RWPE2 (cell line): ENCODE measurements around the gene JUND.

Source experiments
- ATAC-seq: fragments of 200-7000 bp; cut with Tn5 transposase; 3 replicates; pipeline ENCODE4 v1.9.1; 2021; ENCODE audit warnings: low read depth
- DNase-seq: peaks from one replicate; pipeline ENCODE4 v3.0.0-alpha.2; 2020; ENCODE audit warnings: low spot score
- H3K27ac ChIP-seq: fragments of 450-650 bp; 2 replicates; pipeline ENCODE4 v1.5.1; 2017; ENCODE audit warnings: mild to moderate bottlenecking; ENCODE audit not compliant: poor library complexity, severe bottlenecking
- H3K27me3 ChIP-seq: fragments of 250-450 bp; sonication (Bioruptor Pico); 2 replicates; pipeline ENCODE4 v1.5.1; 2021; ENCODE audit warnings: mild to moderate bottlenecking, moderate library complexity; ENCODE audit not compliant: insufficient read depth, poor library complexity, severe bottlenecking
- H3K36me3 ChIP-seq: fragments of 250-450 bp; sonication (Bioruptor Pico); 2 replicates; pipeline ENCODE4 v1.5.1; 2020; ENCODE audit warnings: low read depth, mild to moderate bottlenecking, moderate library complexity
- H3K4me1 ChIP-seq: fragments of 250-450 bp; sonication (Bioruptor Pico); 2 replicates; pipeline ENCODE4 v1.5.1; 2021; ENCODE audit warnings: mild to moderate bottlenecking, moderate library complexity; ENCODE audit not compliant: insufficient read depth, poor library complexity, severe bottlenecking
- H3K4me3 ChIP-seq: fragments of 250-450 bp; sonication (Bioruptor Pico); 2 replicates; pipeline ENCODE4 v1.5.1; 2021; ENCODE audit warnings: mild to moderate bottlenecking, moderate library complexity; ENCODE audit not compliant: severe bottlenecking
- H3K9me3 ChIP-seq: fragments of 250-450 bp; sonication (Bioruptor Pico); 2 replicates; pipeline ENCODE4 v1.5.1; 2021; ENCODE audit warnings: mild to moderate bottlenecking, moderate library complexity; ENCODE audit not compliant: severe bottlenecking
- TF ChIP-seq, protein P1 (sequence below): fragments of 450-650 bp; IDR thresholded peaks from one replicate; pipeline ENCODE4 v1.5.1; 2017; ENCODE audit warnings: mild to moderate bottlenecking, moderate library complexity; ENCODE audit not compliant: poor library complexity, severe bottlenecking

The JUND gene

DNA sequence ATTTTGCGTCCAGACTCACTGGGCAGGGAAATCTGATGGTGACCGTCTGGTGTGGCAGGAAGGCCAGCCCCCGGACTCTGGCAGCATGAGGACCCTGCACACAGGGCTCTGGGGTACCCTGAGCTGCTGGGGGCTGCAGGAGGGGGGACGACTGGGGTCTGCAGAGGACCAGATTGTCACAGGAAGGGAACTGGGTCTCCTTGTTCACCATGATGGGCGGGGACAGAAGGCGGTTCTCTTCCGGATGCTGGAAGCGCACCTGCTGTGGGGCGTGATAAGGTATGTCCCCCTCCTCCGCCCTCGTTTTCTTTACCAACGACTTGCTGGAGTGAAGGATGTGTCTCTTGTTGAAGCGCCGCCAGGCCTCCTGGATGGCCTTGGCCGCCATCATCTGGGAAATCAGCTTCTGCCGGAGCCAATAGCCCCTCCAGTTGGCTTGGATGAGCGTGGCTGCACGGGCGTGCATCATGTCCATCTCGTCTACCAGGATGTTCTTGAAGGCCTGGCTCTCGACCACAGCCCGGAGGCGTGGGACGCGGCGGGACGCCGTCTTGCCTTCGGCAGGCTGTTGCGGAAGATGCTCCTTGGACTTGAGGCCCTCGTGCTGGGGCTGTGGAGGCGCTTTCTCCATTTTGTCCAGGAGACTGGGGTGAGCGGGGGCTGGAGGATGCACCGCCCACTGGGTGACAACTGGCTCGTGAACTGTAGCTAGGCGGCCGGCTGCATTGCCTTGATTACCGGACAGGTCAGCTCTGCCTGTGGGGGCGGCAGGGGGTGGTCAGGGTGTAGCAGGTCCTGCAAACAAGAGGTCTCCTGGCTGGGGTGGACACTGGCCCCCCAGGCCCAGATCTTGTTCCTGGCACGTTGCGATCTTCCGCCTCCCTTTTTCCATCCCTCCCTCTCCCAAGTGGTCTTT is 14.4 kb downstream of the JUND start:
- no peak for ATAC-seq
- DNase-seq: no peak
- no peak overlapping the region for H3K4me3 ChIP-seq
- H3K27ac ChIP-seq: no peak overlapping the region
- H3K4me1 ChIP-seq: no peaks in the 10 kb centered on the region
- H3K36me3 ChIP-seq: no peaks in the 10 kb centered on the region
- H3K9me3 ChIP-seq: no peaks in the 10 kb centered on the region
- TF ChIP-seq, protein P1, sequence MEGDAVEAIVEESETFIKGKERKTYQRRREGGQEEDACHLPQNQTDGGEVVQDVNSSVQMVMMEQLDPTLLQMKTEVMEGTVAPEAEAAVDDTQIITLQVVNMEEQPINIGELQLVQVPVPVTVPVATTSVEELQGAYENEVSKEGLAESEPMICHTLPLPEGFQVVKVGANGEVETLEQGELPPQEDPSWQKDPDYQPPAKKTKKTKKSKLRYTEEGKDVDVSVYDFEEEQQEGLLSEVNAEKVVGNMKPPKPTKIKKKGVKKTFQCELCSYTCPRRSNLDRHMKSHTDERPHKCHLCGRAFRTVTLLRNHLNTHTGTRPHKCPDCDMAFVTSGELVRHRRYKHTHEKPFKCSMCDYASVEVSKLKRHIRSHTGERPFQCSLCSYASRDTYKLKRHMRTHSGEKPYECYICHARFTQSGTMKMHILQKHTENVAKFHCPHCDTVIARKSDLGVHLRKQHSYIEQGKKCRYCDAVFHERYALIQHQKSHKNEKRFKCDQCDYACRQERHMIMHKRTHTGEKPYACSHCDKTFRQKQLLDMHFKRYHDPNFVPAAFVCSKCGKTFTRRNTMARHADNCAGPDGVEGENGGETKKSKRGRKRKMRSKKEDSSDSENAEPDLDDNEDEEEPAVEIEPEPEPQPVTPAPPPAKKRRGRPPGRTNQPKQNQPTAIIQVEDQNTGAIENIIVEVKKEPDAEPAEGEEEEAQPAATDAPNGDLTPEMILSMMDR: no peak
- H3K27me3 ChIP-seq: no peaks in the 10 kb centered on the region

DNA sequence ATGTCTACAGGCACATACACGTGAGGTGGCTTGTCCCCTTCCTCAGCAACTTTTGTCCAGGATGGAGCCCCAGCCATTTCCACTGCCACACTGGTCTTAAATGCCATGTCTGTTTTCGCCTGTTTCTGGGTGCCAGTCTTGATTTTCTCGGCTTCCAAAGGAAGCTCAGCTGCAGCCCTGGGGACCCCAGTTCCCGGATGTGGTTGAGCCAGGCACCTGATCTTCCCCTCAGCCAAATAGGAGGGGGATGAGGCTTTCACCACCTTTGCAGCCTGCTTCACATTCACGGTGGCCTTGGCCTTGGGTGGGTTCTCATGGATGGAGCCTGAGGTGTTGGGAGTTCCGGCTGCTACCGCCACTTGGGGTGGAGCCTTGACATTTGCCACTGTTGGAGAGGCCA is 15.8 kb downstream of the JUND start:
- ATAC-seq (no peak), DNase-seq (no peak)
- H3K27ac ChIP-seq: no peak overlapping the region

DNA sequence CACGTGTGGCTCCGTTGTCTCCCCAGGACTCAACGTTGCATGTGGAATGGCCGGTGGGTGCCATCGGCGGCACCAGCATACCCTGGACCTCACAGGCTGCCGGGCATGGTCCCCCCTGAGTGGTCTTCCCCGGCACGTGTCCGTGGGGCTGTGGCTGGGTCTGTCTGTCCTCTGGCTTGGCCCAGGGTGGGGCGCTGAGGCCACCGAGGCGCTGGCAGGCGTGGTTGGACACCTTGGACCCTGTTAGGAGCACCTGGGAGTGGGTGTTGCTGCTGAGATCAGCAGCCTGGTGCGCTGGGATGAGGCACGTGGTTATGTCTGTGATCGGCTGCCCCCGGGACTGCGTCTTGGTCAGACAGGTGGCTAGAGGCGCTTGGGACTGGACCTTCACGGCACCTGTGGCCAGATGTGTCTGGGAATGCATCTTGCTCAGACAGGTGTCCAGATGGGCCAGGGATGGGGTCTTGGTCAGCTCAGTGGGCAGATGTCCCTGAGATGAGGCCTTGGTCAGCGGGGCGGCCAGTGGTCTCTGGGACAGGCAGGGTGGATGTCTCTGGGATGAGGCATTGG is 16.4 kb downstream of the JUND start:
- no peak overlapping the region for H3K4me3 ChIP-seq
- TF ChIP-seq, protein P1: no peak
- H3K27ac ChIP-seq: no peak overlapping the region
- no peaks in the 10 kb centered on the region for H3K27me3 ChIP-seq
- no peaks in the 10 kb centered on the region for H3K9me3 ChIP-seq
- DNase-seq: no peak
- H3K4me1 ChIP-seq: no peaks in the 10 kb centered on the region
- ATAC-seq: no peak
- no peaks in the 10 kb centered on the region for H3K36me3 ChIP-seq

More for the DNA sequence above, 15.8 kb downstream of the JUND start:
- Histone ChIP-seq H3K9me3 (no peaks in the 10 kb centered on the region), H3K36me3 (no peaks in the 10 kb centered on the region), H3K4me3 (no peak overlapping the region), H3K4me1 (no peaks in the 10 kb centered on the region), H3K27me3 (no peaks in the 10 kb centered on the region)
- TF ChIP-seq, protein P1: no peak

DNA sequence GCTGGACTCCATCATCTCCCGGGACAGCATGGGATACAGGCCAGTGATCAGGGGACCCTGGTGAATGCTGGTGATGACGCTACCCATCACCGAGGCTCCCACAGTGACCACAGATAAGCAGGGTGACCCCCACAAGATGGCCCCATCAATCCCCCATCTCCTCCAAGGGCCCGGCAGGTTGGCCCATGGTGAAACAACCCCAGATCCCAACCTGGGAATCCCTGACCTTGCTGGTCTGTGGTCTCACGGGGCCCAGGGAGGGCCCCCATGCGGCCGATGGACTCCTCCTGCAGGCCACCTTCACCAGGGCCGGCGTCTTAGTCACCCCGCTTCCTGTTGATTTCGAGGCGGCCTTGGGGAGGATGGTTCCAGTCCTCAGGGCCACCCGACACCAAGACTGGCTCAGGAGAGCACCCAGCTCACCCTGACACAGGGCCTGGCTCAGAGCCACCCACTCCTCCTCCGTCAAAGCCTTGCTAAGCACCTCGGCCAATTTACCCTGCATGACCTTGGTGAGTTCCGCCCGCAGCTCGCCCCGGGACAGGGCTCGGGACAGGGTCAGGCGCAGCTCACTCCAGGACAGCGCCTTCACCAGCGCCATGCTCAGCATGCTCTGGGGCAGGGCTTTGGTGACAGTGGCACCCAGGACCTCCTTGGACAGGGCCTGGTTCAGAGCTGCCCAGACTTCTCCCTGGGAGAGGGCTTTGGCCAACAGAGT is 17.1 kb downstream of the JUND start:
- TF ChIP-seq, protein P1: no peak
- H3K36me3 ChIP-seq: no peaks in the 10 kb centered on the region
- H3K4me1 ChIP-seq: no peaks in the 10 kb centered on the region
- no peak overlapping the region for H3K4me3 ChIP-seq
- no peaks in the 10 kb centered on the region for H3K27me3 ChIP-seq
- ATAC-seq (no peak), DNase-seq (no peak)
- no peaks in the 10 kb centered on the region for H3K9me3 ChIP-seq
- no peak overlapping the region for H3K27ac ChIP-seq
